Parathyroid adenoma (tissue), 2 donors: Measurements from ENCODE around the gene RBBP5.

Experiments used
- H2AFZ ChIP-seq: fragments of 300-600 bp; sonication (generic); one replicate; pipeline ENCODE4 v1.7.0; 2017; ENCODE audit warnings: antibody characterized with exemption, mild to moderate bottlenecking
- H3K27ac ChIP-seq: fragments of 300-600 bp; sonication (generic); one replicate; pipeline ENCODE4 v1.7.0; 2017
- H3K27me3 ChIP-seq: fragments of 300-600 bp; sonication (generic); one replicate; pipeline ENCODE4 v1.7.0; 2017; ENCODE audit warnings: low read length; ENCODE audit not compliant: control insufficient read depth, insufficient read depth
- H3K36me3 ChIP-seq: fragments of 300-600 bp; sonication (generic); one replicate; pipeline ENCODE4 v1.7.0; 2017; ENCODE audit warnings: low read length; ENCODE audit not compliant: control insufficient read depth, insufficient read depth
- H3K4me1 ChIP-seq: fragments of 300-600 bp; sonication (generic); one replicate; pipeline ENCODE4 v1.7.0; 2017; ENCODE audit warnings: control low read depth
- H3K4me2 ChIP-seq: fragments of 300-600 bp; sonication (generic); one replicate; pipeline ENCODE4 v1.7.0; 2017; ENCODE audit warnings: low read length
- H3K4me3 ChIP-seq: fragments of 300-600 bp; sonication (generic); one replicate; pipeline ENCODE4 v1.7.0; 2017; ENCODE audit warnings: low read depth, low read length
- H3K79me2 ChIP-seq: fragments of 300-600 bp; sonication (generic); one replicate; pipeline ENCODE4 v1.7.0; 2017; ENCODE audit warnings: control low read depth
- H3K9ac ChIP-seq: fragments of 300-600 bp; sonication (generic); one replicate; pipeline ENCODE4 v1.7.0; 2017; ENCODE audit warnings: mild to moderate bottlenecking
- H3K9me3 ChIP-seq: fragments of 300-600 bp; sonication (generic); one replicate; pipeline ENCODE4 v1.7.0; 2017; ENCODE audit warnings: low read length; ENCODE audit not compliant: control insufficient read depth
- CTCF ChIP-seq: fragments of 300-600 bp; sonication (generic); IDR thresholded peaks from one replicate; pipeline ENCODE4 v1.7.0; 2017; ENCODE audit warnings: antibody characterized with exemption, mild to moderate bottlenecking
- donor health status: primary hyperparathyroidism.

RBBP5 gene

GRCh38 chr1:205095422-205095821 lies 26.4 kb downstream of the RBBP5 start:
- no peak for TF ChIP-seq CTCF
- H3K36me3 ChIP-seq, result no peaks in the 10 kb centered on the region

GRCh38 chr1:205091043-205091740 lies 30.6 kb downstream of the RBBP5 start:
- Histone ChIP-seq H3K9me3 (no peaks in the 10 kb centered on the region), H3K79me2 (no peaks in the 10 kb centered on the region), H2AFZ (no peak overlapping the region), H3K4me2 (no peak overlapping the region), H3K36me3 (no peaks in the 10 kb centered on the region), H3K9ac (no peak overlapping the region), H3K4me1 (no peaks in the 10 kb centered on the region), H3K4me3 (no peak overlapping the region), H3K27me3 (no peaks in the 10 kb centered on the region), H3K27ac (no peak overlapping the region)
- TF ChIP-seq CTCF, result no peak

More at GRCh38 chr1:205095422-205095821, 26.4 kb downstream of the RBBP5 start:
- H3K79me2 ChIP-seq, result no peaks in the 10 kb centered on the region
- H3K4me1 ChIP-seq, result no peaks in the 10 kb centered on the region
- H2AFZ ChIP-seq, result no peak overlapping the region
- no peaks in the 10 kb centered on the region for H3K27me3 ChIP-seq
- no peaks in the 10 kb centered on the region for H3K9me3 ChIP-seq
- no peak overlapping the region for H3K4me2 ChIP-seq
- no peak overlapping the region for H3K4me3 ChIP-seq
- no peak overlapping the region for H3K9ac ChIP-seq
- no peak overlapping the region for H3K27ac ChIP-seq

GRCh38 chr1:205088341-205088740 lies 33.4 kb downstream of the RBBP5 start:
- Histone ChIP-seq H3K27ac (no peak overlapping the region), H3K4me2 (no peak overlapping the region), H3K4me1 (no peaks in the 10 kb centered on the region), H3K9me3 (no peaks in the 10 kb centered on the region), H3K4me3 (no peak overlapping the region), H3K9ac (no peak overlapping the region), H3K79me2 (no peaks in the 10 kb centered on the region), H2AFZ (no peak overlapping the region), H3K36me3 (no peaks in the 10 kb centered on the region), H3K27me3 (no peaks in the 10 kb centered on the region)
- TF ChIP-seq CTCF, result no peak

- no peak for TF ChIP-seq CTCF
- no peak within 1 kb of the TSS for H3K4me2 ChIP-seq
- H2AFZ ChIP-seq, result no peak within 1 kb of the TSS
- H3K79me2 ChIP-seq, result no peaks in the 10 kb centered on the region
- no peaks in the 10 kb centered on the region for H3K27me3 ChIP-seq
- H3K36me3 ChIP-seq, result no peaks in the 10 kb centered on the region
- no peak within 1 kb of the TSS for H3K9ac ChIP-seq
- H3K9me3 ChIP-seq, result no peaks in the 10 kb centered on the region
- no peaks in the 10 kb centered on the region for H3K4me1 ChIP-seq
- H3K27ac ChIP-seq, result no peak within 1 kb of the TSS
- no peak within 1 kb of the TSS for H3K4me3 ChIP-seq
Measured at GRCh38 chr1:205084360-205084759, 37.4 kb downstream of the RBBP5 start, which contains the start of gene TMEM81. Gene TMEM81, minus strand, starts transcription at chr1:205084460. Its CDS starts 140 bp downstream, at chr1:205084320.

GRCh38 chr1:205082431-205082830 lies 39.3 kb downstream of the RBBP5 start:
- no peaks in the 10 kb centered on the region for H3K79me2 ChIP-seq
- no peak for TF ChIP-seq CTCF
- H3K4me2 ChIP-seq, result no peak overlapping the region
- no peak overlapping the region for H2AFZ ChIP-seq
- H3K9ac ChIP-seq, result no peak overlapping the region
- H3K4me1 ChIP-seq, result no peaks in the 10 kb centered on the region
- H3K36me3 ChIP-seq, result no peaks in the 10 kb centered on the region
- no peaks in the 10 kb centered on the region for H3K9me3 ChIP-seq
- H3K27ac ChIP-seq, result no peak overlapping the region
- H3K27me3 ChIP-seq, result no peaks in the 10 kb centered on the region
- no peak overlapping the region for H3K4me3 ChIP-seq
